ENCODE results near the gene KLHL29.

KLHL29 gene

DNA sequence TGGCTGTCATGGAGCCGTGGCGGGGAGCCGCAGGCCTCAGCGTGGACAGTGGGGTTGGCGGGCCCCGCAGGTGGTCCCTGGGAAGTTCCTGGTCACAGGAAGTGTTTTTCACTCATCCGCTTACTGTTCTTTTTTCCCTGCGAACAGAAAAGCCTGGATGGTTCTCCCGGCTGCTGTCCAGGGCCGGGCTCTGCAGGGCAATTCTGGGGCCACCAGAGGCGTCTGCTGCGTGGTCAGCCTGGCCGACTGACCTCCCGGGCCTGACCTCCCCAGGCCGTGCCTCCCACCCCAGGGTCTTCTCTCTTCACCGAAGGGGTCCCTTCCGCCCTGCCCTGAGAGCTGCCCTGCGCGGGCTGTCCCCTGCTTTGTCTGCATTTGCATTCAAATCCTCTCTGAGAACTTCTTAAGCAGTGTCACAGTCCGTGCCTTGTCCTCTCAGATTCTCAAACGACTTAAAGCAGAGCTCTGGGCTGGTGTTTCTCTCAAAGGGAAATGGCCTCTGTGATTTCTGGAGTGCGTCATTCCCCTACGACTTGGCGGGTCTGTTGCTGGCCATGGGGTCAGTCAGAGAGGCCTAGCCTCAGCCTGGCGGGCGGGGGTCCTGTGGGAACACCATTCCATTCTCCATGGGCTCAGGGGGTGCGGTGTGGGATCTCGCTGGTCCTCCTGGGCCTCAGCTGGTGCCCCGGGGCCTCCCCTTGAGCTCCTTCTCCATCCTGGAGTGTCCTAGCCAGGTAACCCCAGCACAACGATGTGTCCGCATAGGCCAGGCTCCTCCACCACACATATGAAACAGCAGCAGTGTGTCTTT lies 38.3 kb downstream of the KLHL29 start:
- Histone ChIP-seq H4K91ac (ENCODE audit: low read depth, low read length) (peak overlapping the region; percentile 60), H4K12ac (ENCODE audit: low read depth, low read length) (no peak overlapping the region), H3K79me2 (ENCODE audit: control insufficient read depth, insufficient read depth, low read length, poor library complexity) (no peaks in the 10 kb centered on the region), H3K4me3 (ENCODE audit: low read depth, low read length) (no peak overlapping the region), H3K4me2 (ENCODE audit: low read length) (no peak overlapping the region), H3K14ac (ENCODE audit: low read length) (peak overlapping the region; percentile 7), H3K9me3 (ENCODE audit: insufficient read depth, low read depth, low read length) (peaks cover 4% of the 10 kb centered on the region), H3K27me3 (ENCODE audit: insufficient read depth, low read length) (no peaks in the 10 kb centered on the region), H2BK12ac (ENCODE audit: low read length) (peak overlapping the region; percentile 44), H3K18ac (ENCODE audit: low read length) (peak overlapping the region; percentile 45), H3K79me1 (ENCODE audit: low read length) (peaks cover 24% of the 10 kb centered on the region), H3K27ac (ENCODE audit: low read depth, low read length) (peak overlapping the region; percentile 52), H4K8ac (ENCODE audit: low read depth, low read length) (no peak overlapping the region), H3K4me1 (ENCODE audit: control insufficient read depth in 1 of 2, insufficient read depth in 2 of 2, low read length in 2 of 2) (peaks cover 48 to 64% of the 10 kb centered on the region in 2 experiments), H3K23ac (ENCODE audit: low read length) (no peak overlapping the region), H2AK5ac (ENCODE audit: low read length) (peak overlapping the region; percentile 0), H2BK5ac (ENCODE audit: low read depth, low read length, poor library complexity) (peak overlapping the region; percentile 44), H2BK120ac (ENCODE audit: insufficient read depth, low read length, poor library complexity) (peak overlapping the region; percentile 34), H2AFZ (ENCODE audit: insufficient read depth, low read length, poor library complexity) (no peak overlapping the region), H3K36me3 (ENCODE audit: control insufficient read depth in 1 of 2, insufficient read depth in 2 of 2, low read length in 2 of 2) (no peaks in the 10 kb centered on the region), H3K9ac (ENCODE audit: low read length) (no peak overlapping the region), H3K4ac (ENCODE audit: low read depth, low read length) (no peak overlapping the region)
- WGBS (ENCODE audit: extremely low coverage, insufficient coverage, insufficient read length), result no CpG with 5 or more reads among the region's 31 CpGs
- no peak for DNase-seq

DNA sequence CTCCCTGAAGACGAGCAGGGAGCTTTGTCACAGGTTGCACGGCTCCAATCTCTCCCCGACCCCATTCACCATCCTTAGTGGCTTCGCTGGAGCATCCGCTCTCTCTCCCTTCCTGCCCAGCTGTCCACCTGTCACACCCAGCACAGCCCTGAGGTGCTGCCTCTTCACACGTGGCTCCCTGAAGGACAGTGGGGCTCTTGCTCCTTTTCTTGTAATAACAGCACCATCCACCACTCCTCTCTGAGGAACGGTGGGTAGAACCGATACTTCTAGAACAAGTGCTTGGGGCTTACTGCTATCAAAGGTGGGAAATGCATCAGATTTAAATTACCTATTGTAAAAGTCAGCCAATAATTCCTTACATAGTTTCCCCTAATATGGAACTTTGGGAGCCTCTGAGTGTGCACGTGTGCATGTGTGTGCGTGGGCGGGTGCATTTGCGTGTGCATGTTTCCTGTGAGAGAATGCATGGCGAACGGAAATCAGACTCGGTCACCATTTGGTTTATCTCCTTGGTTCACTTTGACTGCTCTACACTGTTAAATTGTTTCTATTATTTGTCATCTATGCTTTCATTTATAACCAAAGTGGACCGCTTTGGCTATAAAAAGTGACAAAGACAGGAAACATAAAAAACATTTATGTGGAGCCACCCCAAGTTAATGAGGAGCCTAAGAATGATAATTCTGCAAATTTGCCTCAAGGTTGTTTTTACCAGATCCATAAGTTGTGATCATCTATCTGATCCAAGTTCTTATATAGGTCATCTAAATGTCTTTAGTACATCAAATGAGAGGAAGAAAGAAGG lies 39.1 kb downstream of the KLHL29 start:
- H3K4me1 ChIP-seq (ENCODE audit: control insufficient read depth in 1 of 2, insufficient read depth in 2 of 2, low read length in 2 of 2), result peaks cover 44 to 64% of the 10 kb centered on the region in 2 experiments
- no peaks in the 10 kb centered on the region for H3K79me2 ChIP-seq (ENCODE audit: control insufficient read depth, insufficient read depth, low read length, poor library complexity)
- peak overlapping the region; percentile 0 for H2AK5ac ChIP-seq (ENCODE audit: low read length)
- H3K27me3 ChIP-seq (ENCODE audit: insufficient read depth, low read length), result no peaks in the 10 kb centered on the region
- no peak overlapping the region for H2BK5ac ChIP-seq (ENCODE audit: low read depth, low read length, poor library complexity)
- no peaks in the 10 kb centered on the region for H3K36me3 ChIP-seq (ENCODE audit: control insufficient read depth in 1 of 2, insufficient read depth in 2 of 2, low read length in 2 of 2)
- DNase-seq, result no peak
- H2AFZ ChIP-seq (ENCODE audit: insufficient read depth, low read length, poor library complexity), result no peak overlapping the region
- peaks cover 25% of the 10 kb centered on the region for H3K79me1 ChIP-seq (ENCODE audit: low read length)
- WGBS (ENCODE audit: extremely low coverage, insufficient coverage, insufficient read length), result no CpG with 5 or more reads among the region's 16 CpGs
- H3K9me3 ChIP-seq (ENCODE audit: insufficient read depth, low read depth, low read length), result peaks cover 6% of the 10 kb centered on the region
- H3K4ac ChIP-seq (ENCODE audit: low read depth, low read length), result no peak overlapping the region
- no peak overlapping the region for H3K4me3 ChIP-seq (ENCODE audit: low read depth, low read length)
- peak overlapping the region; percentile 52 for H3K27ac ChIP-seq (ENCODE audit: low read depth, low read length)
- H3K18ac ChIP-seq (ENCODE audit: low read length), result no peak overlapping the region
- H2BK12ac ChIP-seq (ENCODE audit: low read length), result peak overlapping the region; percentile 4
- peak overlapping the region; percentile 4 for H2BK120ac ChIP-seq (ENCODE audit: insufficient read depth, low read length, poor library complexity)
- peak overlapping the region; percentile 7 for H3K14ac ChIP-seq (ENCODE audit: low read length)
- no peak overlapping the region for H3K23ac ChIP-seq (ENCODE audit: low read length)
- no peak overlapping the region for H3K4me2 ChIP-seq (ENCODE audit: low read length)
- peak overlapping the region; percentile 60 for H4K91ac ChIP-seq (ENCODE audit: low read depth, low read length)
- no peak overlapping the region for H3K9ac ChIP-seq (ENCODE audit: low read length)
- no peak overlapping the region for H4K8ac ChIP-seq (ENCODE audit: low read depth, low read length)
- H4K12ac ChIP-seq (ENCODE audit: low read depth, low read length), result no peak overlapping the region

DNA sequence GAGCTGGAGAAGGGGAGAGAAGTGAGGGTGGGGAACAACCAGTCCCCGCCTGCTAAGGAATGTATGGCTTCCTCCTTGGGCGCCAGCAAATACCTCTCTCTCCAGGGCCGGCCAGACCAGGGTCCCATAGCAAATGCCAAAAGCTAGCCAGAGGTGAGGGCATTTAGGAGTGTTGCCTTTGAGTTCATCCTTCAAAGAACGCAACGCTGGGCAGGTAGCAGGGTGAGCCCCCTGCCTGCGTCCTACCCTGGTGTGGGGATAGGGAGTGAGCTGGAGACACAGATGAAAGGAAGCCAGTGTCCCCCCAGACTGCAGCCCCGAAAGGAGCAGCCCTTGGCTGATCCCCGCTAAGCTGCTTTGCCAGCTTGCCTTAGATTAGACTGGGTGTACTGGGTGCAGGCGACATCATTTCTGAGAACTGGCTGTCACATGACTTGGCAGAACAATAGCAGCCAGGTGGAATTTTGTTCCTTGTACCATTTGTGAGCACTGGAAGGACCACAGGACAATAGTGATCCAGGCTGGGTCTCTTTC lies 40.4 kb downstream of the KLHL29 start:
- no peak overlapping the region for H4K12ac ChIP-seq (ENCODE audit: low read depth, low read length)
- H3K9me3 ChIP-seq (ENCODE audit: insufficient read depth, low read depth, low read length), result peaks cover 6% of the 10 kb centered on the region
- peak in 1 of 2 donors; percentile 43 for DNase-seq
- peaks cover 45 to 58% of the 10 kb centered on the region in 2 experiments for H3K4me1 ChIP-seq (ENCODE audit: control insufficient read depth in 1 of 2, insufficient read depth in 2 of 2, low read length in 2 of 2)
- H2AK5ac ChIP-seq (ENCODE audit: low read length), result peak overlapping the region; percentile 10
- peak overlapping the region; percentile 79 for H2BK5ac ChIP-seq (ENCODE audit: low read depth, low read length, poor library complexity)
- H3K4me3 ChIP-seq (ENCODE audit: low read depth, low read length), result no peak overlapping the region
- H2BK12ac ChIP-seq (ENCODE audit: low read length), result peak overlapping the region; percentile 11
- peak overlapping the region; percentile 24 for H4K8ac ChIP-seq (ENCODE audit: low read depth, low read length)
- no CpG with 5 or more reads among the region's 9 CpGs for WGBS (ENCODE audit: extremely low coverage, insufficient coverage, insufficient read length)
- no peak overlapping the region for H2AFZ ChIP-seq (ENCODE audit: insufficient read depth, low read length, poor library complexity)
- H3K23ac ChIP-seq (ENCODE audit: low read length), result no peak overlapping the region
- peak overlapping the region; percentile 50 for H3K27ac ChIP-seq (ENCODE audit: low read depth, low read length)
- peak overlapping the region; percentile 79 for H4K91ac ChIP-seq (ENCODE audit: low read depth, low read length)
- peak overlapping the region; percentile 13 for H2BK120ac ChIP-seq (ENCODE audit: insufficient read depth, low read length, poor library complexity)
- peak overlapping the region; percentile 34 for H3K14ac ChIP-seq (ENCODE audit: low read length)
- no peak overlapping the region for H3K9ac ChIP-seq (ENCODE audit: low read length)
- H3K18ac ChIP-seq (ENCODE audit: low read length), result peak overlapping the region; percentile 52
- H3K4ac ChIP-seq (ENCODE audit: low read depth, low read length), result peak overlapping the region; percentile 19
- H3K79me2 ChIP-seq (ENCODE audit: control insufficient read depth, insufficient read depth, low read length, poor library complexity), result no peaks in the 10 kb centered on the region
- peaks cover 20% of the 10 kb centered on the region for H3K79me1 ChIP-seq (ENCODE audit: low read length)
- no peaks in the 10 kb centered on the region for H3K36me3 ChIP-seq (ENCODE audit: control insufficient read depth in 1 of 2, insufficient read depth in 2 of 2, low read length in 2 of 2)
- H3K27me3 ChIP-seq (ENCODE audit: insufficient read depth, low read length), result no peaks in the 10 kb centered on the region
- no peak overlapping the region for H3K4me2 ChIP-seq (ENCODE audit: low read length)

DNA sequence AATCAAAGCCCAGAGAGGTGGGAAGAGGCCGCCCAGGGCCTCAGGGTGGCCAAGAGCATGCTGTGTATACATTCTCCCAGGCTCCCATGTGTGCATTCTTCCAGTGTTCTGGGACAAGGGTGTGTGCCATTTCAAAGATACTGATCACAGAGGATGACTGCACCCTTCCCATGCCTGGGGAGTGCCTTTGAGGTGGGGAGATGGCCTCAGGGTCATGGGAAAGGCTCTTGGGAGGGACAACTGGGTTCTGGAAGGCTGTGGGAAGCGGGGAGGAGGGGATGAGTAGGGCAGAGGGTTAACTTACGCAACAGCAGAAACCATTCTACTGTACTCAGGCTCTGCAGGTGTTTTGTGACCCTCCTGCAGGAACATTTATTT lies 40.9 kb downstream of the KLHL29 start:
- H3K27me3 ChIP-seq (ENCODE audit: insufficient read depth, low read length), result no peaks in the 10 kb centered on the region
- WGBS (ENCODE audit: extremely low coverage, insufficient coverage, insufficient read length), result no CpG with 5 or more reads among the region's 3 CpGs
- H3K14ac ChIP-seq (ENCODE audit: low read length), result no peak overlapping the region
- no peaks in the 10 kb centered on the region for H3K36me3 ChIP-seq (ENCODE audit: control insufficient read depth in 1 of 2, insufficient read depth in 2 of 2, low read length in 2 of 2)
- H2BK12ac ChIP-seq (ENCODE audit: low read length), result no peak overlapping the region
- no peak overlapping the region for H3K23ac ChIP-seq (ENCODE audit: low read length)
- H2AK5ac ChIP-seq (ENCODE audit: low read length), result no peak overlapping the region
- peak; percentile 92 to 95 for DNase-seq
- peaks cover 20% of the 10 kb centered on the region for H3K79me1 ChIP-seq (ENCODE audit: low read length)
- no peak overlapping the region for H3K4me3 ChIP-seq (ENCODE audit: low read depth, low read length)
- peak overlapping the region; percentile 13 for H2BK120ac ChIP-seq (ENCODE audit: insufficient read depth, low read length, poor library complexity)
- H4K91ac ChIP-seq (ENCODE audit: low read depth, low read length), result no peak overlapping the region
- H2BK5ac ChIP-seq (ENCODE audit: low read depth, low read length, poor library complexity), result peak overlapping the region; percentile 79
- no peak overlapping the region for H4K12ac ChIP-seq (ENCODE audit: low read depth, low read length)
- H3K18ac ChIP-seq (ENCODE audit: low read length), result no peak overlapping the region
- H3K9me3 ChIP-seq (ENCODE audit: insufficient read depth, low read depth, low read length), result peaks cover 6% of the 10 kb centered on the region
- H2AFZ ChIP-seq (ENCODE audit: insufficient read depth, low read length, poor library complexity), result no peak overlapping the region
- H3K4me2 ChIP-seq (ENCODE audit: low read length), result peak overlapping the region; percentile 15
- H3K79me2 ChIP-seq (ENCODE audit: control insufficient read depth, insufficient read depth, low read length, poor library complexity), result no peaks in the 10 kb centered on the region
- peak overlapping the region; percentile 77 for H3K27ac ChIP-seq (ENCODE audit: low read depth, low read length)
- no peak overlapping the region for H3K9ac ChIP-seq (ENCODE audit: low read length)
- H3K4me1 ChIP-seq (ENCODE audit: control insufficient read depth in 1 of 2, insufficient read depth in 2 of 2, low read length in 2 of 2), result peaks cover 42 to 58% of the 10 kb centered on the region in 2 experiments
- H3K4ac ChIP-seq (ENCODE audit: low read depth, low read length), result no peak overlapping the region
- no peak overlapping the region for H4K8ac ChIP-seq (ENCODE audit: low read depth, low read length)
